ENCODE measurements around the gene ANKRD55.
A peak's percentile ranks its signal among the peaks of the same experiment; 100 is the strongest.

ANKRD55 gene

GRCh38 chr5:56060276-56061110, 172.6 kb downstream of the ANKRD55 start:
- ATAC-seq (replicated peaks; ENCODE audit: extremely low read depth, poor library complexity, severe bottlenecking) = no peak
- Mint-ChIP-seq H3K4me3 (no peak overlapping the region), H3K4me1 (peaks cover 16% of the 10 kb centered on the region), H3K27me3 (peaks cover 18% of the 10 kb centered on the region), H3K36me3 (ENCODE audit: insufficient read depth) (no peaks in the 10 kb centered on the region), H3K9me3 (no peaks in the 10 kb centered on the region), H3K27ac (ENCODE audit: low read depth) (no peak overlapping the region)
- no peak for DNase-seq (ENCODE audit: low spot score in 2 of 2)

GRCh38 chr5:56059854-56060253, 173.3 kb downstream of the ANKRD55 start:
- Mint-ChIP-seq H3K27ac (ENCODE audit: low read depth) (no peak overlapping the region), H3K4me1 (peaks cover 16% of the 10 kb centered on the region), H3K27me3 (peaks cover 24% of the 10 kb centered on the region), H3K4me3 (no peak overlapping the region), H3K9me3 (no peaks in the 10 kb centered on the region), H3K36me3 (ENCODE audit: insufficient read depth) (no peaks in the 10 kb centered on the region)
- DNase-seq (ENCODE audit: low spot score in 2 of 2) (no peak), ATAC-seq (replicated peaks; ENCODE audit: extremely low read depth, poor library complexity, severe bottlenecking) (no peak)

GRCh38 chr5:56056875-56057274, 176.3 kb downstream of the ANKRD55 start:
- H3K4me1 Mint-ChIP-seq = peaks cover 16% of the 10 kb centered on the region
- no peak for DNase-seq (ENCODE audit: low spot score in 2 of 2)
- peaks cover 25% of the 10 kb centered on the region for H3K27me3 Mint-ChIP-seq
- ATAC-seq (replicated peaks; ENCODE audit: extremely low read depth, poor library complexity, severe bottlenecking) = no peak
- H3K27ac Mint-ChIP-seq (ENCODE audit: low read depth) = no peak overlapping the region
- no peaks in the 10 kb centered on the region for H3K9me3 Mint-ChIP-seq
- H3K4me3 Mint-ChIP-seq = no peak overlapping the region
- no peaks in the 10 kb centered on the region for H3K36me3 Mint-ChIP-seq (ENCODE audit: insufficient read depth)

GRCh38 chr5:56055859-56056258, 177.3 kb downstream of the ANKRD55 start:
- no peak for ATAC-seq (replicated peaks; ENCODE audit: extremely low read depth, poor library complexity, severe bottlenecking)
- Mint-ChIP-seq H3K4me3 (no peak overlapping the region), H3K4me1 (peaks cover 21% of the 10 kb centered on the region), H3K9me3 (no peaks in the 10 kb centered on the region), H3K27ac (ENCODE audit: low read depth) (no peak overlapping the region), H3K36me3 (ENCODE audit: insufficient read depth) (no peaks in the 10 kb centered on the region), H3K27me3 (peaks cover 25% of the 10 kb centered on the region)
- no peak for DNase-seq (ENCODE audit: low spot score in 2 of 2)

GRCh38 chr5:56055287-56055686, 177.8 kb downstream of the ANKRD55 start:
- Mint-ChIP-seq H3K4me3 (no peak overlapping the region), H3K27me3 (peaks cover 25% of the 10 kb centered on the region), H3K4me1 (peaks cover 25% of the 10 kb centered on the region), H3K27ac (ENCODE audit: low read depth) (no peak overlapping the region), H3K9me3 (no peaks in the 10 kb centered on the region), H3K36me3 (ENCODE audit: insufficient read depth) (no peaks in the 10 kb centered on the region)
- DNase-seq (ENCODE audit: low spot score in 2 of 2) (no peak), ATAC-seq (replicated peaks; ENCODE audit: extremely low read depth, poor library complexity, severe bottlenecking) (no peak)

GRCh38 chr5:56054666-56055065, 178.5 kb downstream of the ANKRD55 start:
- H3K4me3 Mint-ChIP-seq = no peak overlapping the region
- peaks cover 25% of the 10 kb centered on the region for H3K27me3 Mint-ChIP-seq
- H3K27ac Mint-ChIP-seq (ENCODE audit: low read depth) = no peak overlapping the region
- no peak for DNase-seq (ENCODE audit: low spot score in 2 of 2)
- no peaks in the 10 kb centered on the region for H3K9me3 Mint-ChIP-seq
- no peak for ATAC-seq (replicated peaks; ENCODE audit: extremely low read depth, poor library complexity, severe bottlenecking)
- H3K4me1 Mint-ChIP-seq = peaks cover 25% of the 10 kb centered on the region
- no peaks in the 10 kb centered on the region for H3K36me3 Mint-ChIP-seq (ENCODE audit: insufficient read depth)

GRCh38 chr5:56053363-56053762, 179.8 kb downstream of the ANKRD55 start:
- H3K9me3 Mint-ChIP-seq = no peaks in the 10 kb centered on the region
- DNase-seq (ENCODE audit: low spot score in 2 of 2) = no peak
- no peak for ATAC-seq (replicated peaks; ENCODE audit: extremely low read depth, poor library complexity, severe bottlenecking)
- H3K36me3 Mint-ChIP-seq (ENCODE audit: insufficient read depth) = no peaks in the 10 kb centered on the region
- H3K27me3 Mint-ChIP-seq = peaks cover 25% of the 10 kb centered on the region
- H3K4me1 Mint-ChIP-seq = peaks cover 20% of the 10 kb centered on the region
- H3K27ac Mint-ChIP-seq (ENCODE audit: low read depth) = no peak overlapping the region
- no peak overlapping the region for H3K4me3 Mint-ChIP-seq

GRCh38 chr5:56052735-56053134, 180.4 kb downstream of the ANKRD55 start:
- no peak for ATAC-seq (replicated peaks; ENCODE audit: extremely low read depth, poor library complexity, severe bottlenecking)
- Mint-ChIP-seq H3K4me3 (no peak overlapping the region), H3K36me3 (ENCODE audit: insufficient read depth) (no peaks in the 10 kb centered on the region), H3K27me3 (peaks cover 25% of the 10 kb centered on the region), H3K4me1 (peaks cover 14% of the 10 kb centered on the region), H3K9me3 (no peaks in the 10 kb centered on the region), H3K27ac (ENCODE audit: low read depth) (no peak overlapping the region)
- DNase-seq (ENCODE audit: low spot score in 2 of 2) = no peak

GRCh38 chr5:56050551-56051255, 182.4 kb downstream of the ANKRD55 start:
- H3K27ac Mint-ChIP-seq (ENCODE audit: low read depth) = peak overlapping the region; percentile 69
- H3K36me3 Mint-ChIP-seq (ENCODE audit: insufficient read depth) = peaks cover 2% of the 10 kb centered on the region
- peaks cover 9% of the 10 kb centered on the region for H3K4me1 Mint-ChIP-seq
- peak overlapping the region; percentile 43 for H3K4me3 Mint-ChIP-seq
- H3K27me3 Mint-ChIP-seq = peaks cover 9% of the 10 kb centered on the region
- H3K9me3 Mint-ChIP-seq = no peaks in the 10 kb centered on the region
- DNase-seq (ENCODE audit: low spot score in 2 of 2) = no peak
- ATAC-seq (replicated peaks; ENCODE audit: extremely low read depth, poor library complexity, severe bottlenecking) = no peak
